Peyer's patch (tissue), 4 donors: ENCODE data around the gene TMEM131. TPM values are rescaled to one million over a fixed set of nuclear protein-coding genes. Genes with fewer than 3 reads are reported as not detected.
"Not testable (repeated sequence)": the region's sequence is repeated elsewhere in the genome, so short reads cannot be mapped to it uniquely, and the experiment has no call there.

Source experiments
- DNase-seq, 3 donors: peaks; one replicate each; pipeline ENCODE4 v3.0.0-alpha.2; 2017 to 2019
- H3K27ac ChIP-seq, 4 donors: fragments of 200-600 bp; sonication (generic); one replicate each; pipeline ENCODE4 v1.5.1; 2016 to 2019
- H3K27me3 ChIP-seq, 2 donors: fragments of 200-600 bp; sonication (generic); one replicate each; pipeline ENCODE4 v1.5.1; 2019
- H3K36me3 ChIP-seq, 3 donors: fragments of 200-600 bp; sonication (generic); one replicate each; pipeline ENCODE4 v1.5.1; 2016 to 2019
- H3K4me1 ChIP-seq, 4 donors: fragments of 200-600 bp; sonication (generic); one replicate each; pipeline ENCODE4 v1.5.1; 2016 to 2019
- H3K4me3 ChIP-seq, 4 donors: fragments of 200-600 bp; sonication (generic); 1 replicate in 3 of 4; 2 replicates in 1 of 4; pipeline ENCODE4 v1.5.1; 2016 to 2019; ENCODE audit warnings: mild to moderate bottlenecking in 1 of 4
- H3K9me3 ChIP-seq, 4 donors: fragments of 200-600 bp; sonication (generic); one replicate each; pipeline ENCODE4 v1.5.1; 2016 to 2019; ENCODE audit warnings: mild to moderate bottlenecking in 1 of 4
- POLR2A ChIP-seq, 2 donors: fragments of 450-650 bp; IDR thresholded peaks; one replicate each; pipeline ENCODE4 v1.5.1; 2017; ENCODE audit warnings: antibody characterized with exemption in 2 of 2, mild to moderate bottlenecking in 2 of 2, moderate library complexity in 2 of 2
- total RNA-seq, 4 donors: library from RNA; depleted of rRNA; stranded (reverse); fragments of >200 nt; gene quantifications; one replicate each; pipeline ENCODE4 v1.1.0, GENCODE V29; 2016
- TF ChIP-seq, protein P1 (sequence below), 6 experiments: fragments of 450-650 bp in 4 of 6; fragments of 200-600 bp in 2 of 6; sonication (generic) in 1 of 6; IDR thresholded peaks; one replicate each; pipeline ENCODE4 v1.5.1; 2017 to 2019; ENCODE audit warnings: antibody characterized with exemption in 6 of 6, mild to moderate bottlenecking in 3 of 6, moderate library complexity in 1 of 6

Gene TMEM131
- total RNA-seq, 4 donors from 2014 or later: 64.6 to 86.3 (median 74.5) TPM

DNA sequence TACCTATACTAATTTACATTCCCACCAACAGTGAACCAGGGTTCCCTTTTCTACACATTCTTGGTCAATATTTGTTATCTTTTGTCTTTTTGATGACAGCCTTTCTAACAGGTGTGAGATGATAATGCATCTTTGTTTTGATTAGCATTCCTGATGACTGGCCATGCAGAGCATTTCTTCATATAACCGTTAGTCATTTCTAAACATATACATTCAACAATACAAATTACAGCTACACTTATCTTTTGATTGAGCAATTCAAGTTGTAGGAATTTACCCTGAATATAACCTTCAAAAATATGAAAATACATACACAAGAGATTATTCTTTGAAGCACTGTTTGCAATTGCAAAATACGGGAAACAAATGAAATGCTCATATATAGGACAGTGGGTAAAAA lies 94.9 kb downstream of the TMEM131 start:
- TF ChIP-seq POLR2A (IDR thresholded peaks at IDR 0.05): no peak
- TF ChIP-seq, protein P1, sequence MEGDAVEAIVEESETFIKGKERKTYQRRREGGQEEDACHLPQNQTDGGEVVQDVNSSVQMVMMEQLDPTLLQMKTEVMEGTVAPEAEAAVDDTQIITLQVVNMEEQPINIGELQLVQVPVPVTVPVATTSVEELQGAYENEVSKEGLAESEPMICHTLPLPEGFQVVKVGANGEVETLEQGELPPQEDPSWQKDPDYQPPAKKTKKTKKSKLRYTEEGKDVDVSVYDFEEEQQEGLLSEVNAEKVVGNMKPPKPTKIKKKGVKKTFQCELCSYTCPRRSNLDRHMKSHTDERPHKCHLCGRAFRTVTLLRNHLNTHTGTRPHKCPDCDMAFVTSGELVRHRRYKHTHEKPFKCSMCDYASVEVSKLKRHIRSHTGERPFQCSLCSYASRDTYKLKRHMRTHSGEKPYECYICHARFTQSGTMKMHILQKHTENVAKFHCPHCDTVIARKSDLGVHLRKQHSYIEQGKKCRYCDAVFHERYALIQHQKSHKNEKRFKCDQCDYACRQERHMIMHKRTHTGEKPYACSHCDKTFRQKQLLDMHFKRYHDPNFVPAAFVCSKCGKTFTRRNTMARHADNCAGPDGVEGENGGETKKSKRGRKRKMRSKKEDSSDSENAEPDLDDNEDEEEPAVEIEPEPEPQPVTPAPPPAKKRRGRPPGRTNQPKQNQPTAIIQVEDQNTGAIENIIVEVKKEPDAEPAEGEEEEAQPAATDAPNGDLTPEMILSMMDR (IDR thresholded peaks at IDR 0.05): no peak
- no peak overlapping the region for H3K4me3 ChIP-seq
- no peaks in the 10 kb centered on the region for H3K27me3 ChIP-seq

DNA sequence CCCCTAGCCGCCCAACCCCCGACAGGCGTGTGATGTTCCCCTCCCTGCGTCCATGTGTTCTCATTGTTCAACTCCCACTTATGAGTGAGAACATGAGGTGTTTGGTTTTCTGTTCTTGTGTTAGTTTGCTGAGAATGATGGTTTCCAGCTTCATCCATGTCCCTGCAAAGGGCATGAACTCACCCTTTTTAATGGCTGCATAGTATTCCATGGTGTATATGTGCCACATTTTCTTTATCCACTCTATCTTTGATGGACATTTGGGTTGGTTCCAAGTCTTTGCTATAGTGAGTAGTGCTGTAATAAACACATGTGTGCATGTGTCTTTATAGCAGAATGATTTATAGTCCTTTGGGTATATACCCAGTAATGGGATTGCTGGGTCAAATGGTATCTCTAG lies 102.7 kb downstream of the TMEM131 start:
- H3K4me3 ChIP-seq, H3K4me1 ChIP-seq, H3K27me3 ChIP-seq, H3K9me3 ChIP-seq, DNase-seq, H3K36me3 ChIP-seq, H3K27ac ChIP-seq: not testable (repeated sequence)

More for the DNA sequence above, 94.9 kb downstream of the TMEM131 start:
- H3K27ac ChIP-seq: no peak overlapping the region
- H3K36me3 ChIP-seq: no peaks in the 10 kb centered on the region
- H3K9me3 ChIP-seq: no peaks in the 10 kb centered on the region
- no peak for DNase-seq
- no peaks in the 10 kb centered on the region for H3K4me1 ChIP-seq

DNA sequence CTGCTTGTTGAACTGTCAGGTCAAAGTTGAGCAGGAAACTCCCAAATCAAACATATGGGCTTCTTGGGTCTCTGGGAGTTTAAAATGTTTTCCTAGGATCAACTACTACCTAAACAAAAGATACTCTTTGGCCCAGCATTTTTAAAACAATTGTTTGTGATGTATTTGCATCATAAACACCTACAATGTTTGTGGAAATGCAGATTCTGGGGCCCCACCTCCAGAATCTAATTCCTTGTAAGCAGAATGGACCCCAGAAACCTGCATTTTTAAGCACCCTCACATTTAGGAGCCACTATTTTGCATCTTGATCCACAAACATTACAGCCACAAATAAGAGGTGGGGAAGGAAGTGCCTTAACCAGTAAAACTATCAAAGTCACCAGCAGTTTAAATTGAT lies 104.1 kb downstream of the TMEM131 start:
- Histone ChIP-seq H3K36me3 (peaks cover 0 to 16% (median 0%) of the 10 kb centered on the region in 3 donors), H3K27ac (no peak overlapping the region), H3K4me1 (no peaks in the 10 kb centered on the region), H3K4me3 (no peak overlapping the region), H3K27me3 (no peaks in the 10 kb centered on the region), H3K9me3 (peaks cover 0 to 7% (median 0%) of the 10 kb centered on the region in 4 donors)
- TF ChIP-seq, protein P1 (IDR thresholded peaks at IDR 0.05): no peak
- DNase-seq: no peak

DNA sequence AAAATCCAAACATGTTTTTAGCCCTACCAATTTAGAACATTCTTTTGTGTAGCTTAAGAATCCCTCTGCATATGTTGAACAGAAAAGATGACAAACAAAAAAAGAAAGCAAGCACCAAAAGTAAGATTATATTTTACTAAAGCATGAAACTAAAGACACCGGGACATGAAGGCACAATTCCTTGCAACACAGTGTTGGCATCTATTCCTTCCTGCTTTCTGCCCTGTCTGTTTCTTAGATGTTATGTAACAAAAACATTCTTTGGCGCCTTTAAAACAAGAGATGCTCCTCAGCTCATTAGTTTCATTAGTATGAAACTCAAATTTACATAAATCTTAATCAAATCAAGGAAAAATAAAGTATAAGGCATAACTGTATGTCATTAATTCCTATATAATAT lies 106.6 kb downstream of the TMEM131 start:
- H3K4me1 ChIP-seq: no peaks in the 10 kb centered on the region
- H3K27me3 ChIP-seq: no peaks in the 10 kb centered on the region
- H3K36me3 ChIP-seq: peaks cover 0 to 23% (median 0%) of the 10 kb centered on the region in 3 donors
- no peak overlapping the region for H3K27ac ChIP-seq
- no peak for DNase-seq
- TF ChIP-seq, protein P1 (IDR thresholded peaks at IDR 0.05): no peak
- no peak for TF ChIP-seq POLR2A (IDR thresholded peaks at IDR 0.05)
- no peak overlapping the region for H3K4me3 ChIP-seq
- peaks cover 0 to 11% (median 0%) of the 10 kb centered on the region in 4 donors for H3K9me3 ChIP-seq

DNA sequence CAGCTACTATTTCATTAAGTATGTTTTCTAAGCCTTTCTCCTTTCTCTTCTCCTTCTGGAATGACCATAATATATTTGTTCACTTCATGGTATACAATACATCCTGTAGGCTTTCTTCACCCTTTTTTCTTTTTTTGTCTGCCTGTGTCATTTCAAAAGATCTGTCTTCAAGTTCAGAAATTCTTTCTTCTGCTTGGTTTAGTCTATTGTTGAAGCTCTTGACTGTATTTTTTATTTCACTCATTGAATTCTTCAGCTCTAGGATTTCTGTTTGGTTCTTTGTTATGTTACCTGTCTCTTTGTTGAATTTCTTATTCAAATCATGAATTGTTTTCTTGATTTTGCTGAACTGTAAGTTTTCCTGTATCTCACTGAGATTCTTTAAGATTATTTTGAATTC lies 109.9 kb downstream of the TMEM131 start:
- Histone ChIP-seq H3K9me3 (peaks cover 0 to 11% (median 0%) of the 10 kb centered on the region in 4 donors), H3K4me3 (no peak overlapping the region), H3K36me3 (peaks cover 0 to 23% (median 0%) of the 10 kb centered on the region in 3 donors), H3K27ac (no peak overlapping the region), H3K4me1 (no peaks in the 10 kb centered on the region), H3K27me3 (no peaks in the 10 kb centered on the region)
- TF ChIP-seq POLR2A (IDR thresholded peaks at IDR 0.05): no peak
- TF ChIP-seq, protein P1 (IDR thresholded peaks at IDR 0.05): no peak
- no peak for DNase-seq

DNA sequence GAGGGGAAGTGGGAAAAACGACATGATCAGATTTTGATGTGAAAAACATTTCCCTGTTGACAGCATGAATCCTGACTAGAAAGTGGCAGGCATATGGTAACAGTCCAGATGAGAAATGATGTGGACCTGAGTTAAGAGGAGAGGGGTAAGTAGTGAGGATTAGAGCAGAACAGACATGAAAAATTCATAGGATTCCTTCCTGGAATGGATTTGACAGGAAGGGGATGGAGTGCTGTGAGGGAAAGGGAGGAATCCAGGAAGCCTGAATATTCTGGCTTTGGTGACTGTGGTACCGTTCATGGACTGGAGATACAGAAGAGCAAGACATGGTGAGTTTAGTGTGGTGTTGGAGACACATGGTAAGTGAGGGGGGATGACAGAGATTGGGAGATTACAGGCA lies 115.4 kb downstream of the TMEM131 start:
- H3K9me3 ChIP-seq: no peaks in the 10 kb centered on the region
- no peak for DNase-seq
- H3K27ac ChIP-seq: no peak overlapping the region

More for the DNA sequence above, 115.4 kb downstream of the TMEM131 start:
- TF ChIP-seq, protein P1 (IDR thresholded peaks at IDR 0.05): no peak
- TF ChIP-seq POLR2A (IDR thresholded peaks at IDR 0.05): no peak
- H3K4me3 ChIP-seq: no peak overlapping the region
- H3K36me3 ChIP-seq: no peaks in the 10 kb centered on the region
- H3K27me3 ChIP-seq: no peaks in the 10 kb centered on the region
- H3K4me1 ChIP-seq: no peaks in the 10 kb centered on the region
